ENCODE results near the gene BPIFB1. TPM values are rescaled to one million over a fixed set of nuclear protein-coding genes. Genes with fewer than 3 reads are reported as not detected.

The BPIFB1 gene
- total and polyA plus RNA-seq, 2 donors (not counting 3 experiments of a cell fraction or from before 2014, with no cell fraction given), result not detected

DNA sequence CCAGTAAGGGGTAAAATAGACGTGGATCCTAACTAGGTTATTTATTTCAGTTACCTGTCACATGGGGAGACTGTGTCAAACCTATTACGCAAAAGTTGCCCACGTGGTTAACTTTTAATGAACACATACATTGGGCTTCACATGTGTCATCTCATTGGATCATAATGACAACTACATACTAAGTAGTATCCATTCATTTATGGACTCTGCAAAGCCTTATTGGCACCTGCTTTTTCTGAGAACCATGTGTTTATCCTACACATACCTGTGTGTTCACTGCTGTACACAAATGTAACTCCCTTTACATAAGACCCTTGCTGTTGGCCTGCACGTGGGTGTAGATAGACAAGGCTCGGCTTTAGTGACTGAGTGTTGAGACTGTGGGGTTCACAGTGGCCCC, 42.1 kb upstream of the BPIFB1 start:
- Histone ChIP-seq H3K79me2 (ENCODE audit: control insufficient read depth, insufficient read depth, low read length) (no peaks in the 10 kb centered on the region), H3K9me1 (replicated peaks; ENCODE audit: control insufficient read depth, extremely low read depth, insufficient read depth, low read length) (no peaks in the 10 kb centered on the region), H3K9me3 (replicated peaks; ENCODE audit: control insufficient read depth, insufficient read depth, low read length) (no peaks in the 10 kb centered on the region), H3K27me3 (ENCODE audit: control insufficient read depth in 2 of 2, insufficient read depth in 2 of 2, low read length in 2 of 2) (no peaks in the 10 kb centered on the region), H4K20me1 (replicated peaks; ENCODE audit: control insufficient read depth, extremely low read depth, insufficient read depth, low read length) (no peaks in the 10 kb centered on the region), H3K9ac (replicated peaks; ENCODE audit: extremely low read depth, insufficient read depth, low read length) (no peak overlapping the region), H3K4me3 (replicated peaks in 1 of 3; ENCODE audit: insufficient read depth in 1 of 3, low read depth in 1 of 3, low read length in 3 of 3) (no peak overlapping the region), H2AFZ (ENCODE audit: low read depth, low read length) (no peak overlapping the region), H3K4me1 (ENCODE audit: control insufficient read depth, extremely low read depth, insufficient read depth, low read length) (no peaks in the 10 kb centered on the region), H3K4me2 (ENCODE audit: insufficient read depth, low read length) (no peak overlapping the region), H3K36me3 (ENCODE audit: control insufficient read depth in 2 of 2, extremely low read depth in 1 of 2, insufficient read depth in 2 of 2, low read length in 2 of 2) (no peaks in the 10 kb centered on the region), H3K27ac (ENCODE audit: insufficient read depth, low read depth, low read length) (no peak overlapping the region)
- no peak for DNase-seq (ENCODE audit: low read depth, low spot score)
- BruUV-seq (replicated peaks), result no TSS peak
- no peak for FAIRE-seq
- POLR2A ChIA-PET, result no interaction called here
- CTCF ChIA-PET, result no interaction called here
- dilution Hi-C loops (cut with MboI; ENCODE audit: extremely low pct_ligation_motif_present, low sequenced_read_pairs) (no loop called here), intact Hi-C loops (cut with micrococcal nuclease) (no loop called here)
- TF ChIP-seq, protein P1, sequence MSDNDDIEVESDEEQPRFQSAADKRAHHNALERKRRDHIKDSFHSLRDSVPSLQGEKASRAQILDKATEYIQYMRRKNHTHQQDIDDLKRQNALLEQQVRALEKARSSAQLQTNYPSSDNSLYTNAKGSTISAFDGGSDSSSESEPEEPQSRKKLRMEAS (IDR thresholded peaks at IDR 0.05; ENCODE audit: insufficient read depth, insufficient read length), result no peak
- TF ChIP-seq POLR2A (IDR thresholded peaks at IDR 0.05; ENCODE audit: low read depth, low read length), result no peak
- TF ChIP-seq FOS (IDR thresholded peaks at IDR 0.05; ENCODE audit: borderline replicate concordance, insufficient read depth, low read length), result no peak
- TF ChIP-seq GATA2 (IDR thresholded peaks at IDR 0.05; ENCODE audit: insufficient read depth, insufficient read length, low read depth, low read length), result no peak
- TF ChIP-seq EZH2 (IDR thresholded peaks at IDR 0.05; ENCODE audit: borderline replicate concordance, low read depth, low read length, severe bottlenecking), result no peak
- TF ChIP-seq MYC (IDR thresholded peaks at IDR 0.05; ENCODE audit: low read depth, low read length), result no peak
- no peak for TF ChIP-seq POLR2AphosphoS5 (IDR thresholded peaks at IDR 0.05; ENCODE audit: insufficient read depth, low read depth, low read length)
- TF ChIP-seq JUN (IDR thresholded peaks at IDR 0.05; ENCODE audit: borderline replicate concordance, insufficient read depth, insufficient read length, low read depth), result no peak
- TF ChIP-seq, protein P2, sequence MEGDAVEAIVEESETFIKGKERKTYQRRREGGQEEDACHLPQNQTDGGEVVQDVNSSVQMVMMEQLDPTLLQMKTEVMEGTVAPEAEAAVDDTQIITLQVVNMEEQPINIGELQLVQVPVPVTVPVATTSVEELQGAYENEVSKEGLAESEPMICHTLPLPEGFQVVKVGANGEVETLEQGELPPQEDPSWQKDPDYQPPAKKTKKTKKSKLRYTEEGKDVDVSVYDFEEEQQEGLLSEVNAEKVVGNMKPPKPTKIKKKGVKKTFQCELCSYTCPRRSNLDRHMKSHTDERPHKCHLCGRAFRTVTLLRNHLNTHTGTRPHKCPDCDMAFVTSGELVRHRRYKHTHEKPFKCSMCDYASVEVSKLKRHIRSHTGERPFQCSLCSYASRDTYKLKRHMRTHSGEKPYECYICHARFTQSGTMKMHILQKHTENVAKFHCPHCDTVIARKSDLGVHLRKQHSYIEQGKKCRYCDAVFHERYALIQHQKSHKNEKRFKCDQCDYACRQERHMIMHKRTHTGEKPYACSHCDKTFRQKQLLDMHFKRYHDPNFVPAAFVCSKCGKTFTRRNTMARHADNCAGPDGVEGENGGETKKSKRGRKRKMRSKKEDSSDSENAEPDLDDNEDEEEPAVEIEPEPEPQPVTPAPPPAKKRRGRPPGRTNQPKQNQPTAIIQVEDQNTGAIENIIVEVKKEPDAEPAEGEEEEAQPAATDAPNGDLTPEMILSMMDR (IDR thresholded peaks at IDR 0.05; ENCODE audit: extremely low read depth in 1 of 2, insufficient read depth in 1 of 2, low read depth in 1 of 2, low read length in 2 of 2), result no peak
